Spinal cord (tissue), 10 donors: ENCODE results near the gene PPP1R9A. TPM values are rescaled to one million over a fixed set of nuclear protein-coding genes. Genes with fewer than 3 reads are reported as not detected.

Experiments used
- DNase-seq, 6 donors: peaks; one replicate each; pipeline versions ENCODE4 v3.0.0 to v3.0.0-alpha.2; 2013 to 2015; ENCODE audit warnings: low spot score in 6 of 6, low read depth in 4 of 6
- H3K27ac ChIP-seq: one replicate; pipeline ENCODE4 v1.5.1; 2013; ENCODE audit warnings: low read depth, low read length, control low read depth
- H3K27me3 ChIP-seq: one replicate; pipeline ENCODE4 v1.6.1; 2013; ENCODE audit warnings: low read length; ENCODE audit not compliant: control insufficient read depth, insufficient read depth
- H3K36me3 ChIP-seq: one replicate; pipeline ENCODE4 v1.6.1; 2013; ENCODE audit warnings: low read length; ENCODE audit not compliant: control insufficient read depth, insufficient read depth
- H3K4me1 ChIP-seq: one replicate; pipeline ENCODE4 v1.6.1; 2013; ENCODE audit warnings: low read length; ENCODE audit not compliant: control insufficient read depth, insufficient read depth
- H3K4me3 ChIP-seq: one replicate; pipeline ENCODE4 v1.5.1; 2013; ENCODE audit warnings: low read depth, low read length, control low read depth
- H3K9me3 ChIP-seq: one replicate; pipeline ENCODE4 v1.6.1; 2013; ENCODE audit warnings: low read length; ENCODE audit not compliant: control insufficient read depth, insufficient read depth
- WGBS: methylation state at CpG from one replicate; pipeline ENCODE4 v1.1.5; 2013; ENCODE audit warnings: missing lambda C conversion rate; ENCODE audit not compliant: insufficient coverage; 5-methylcytosine and 5-hydroxymethylcytosine counted together
- polyA plus RNA-seq, 2 donors: library from polyadenylated mRNA; unstranded; fragments of 120-200 nt; gene quantifications; one replicate each; pipeline ENCODE4 v1.2.1, GENCODE V29; 2013; ENCODE audit not compliant: insufficient read length in 2 of 2
- total RNA-seq, 2 donors: library from RNA; depleted of rRNA in 1 of 2; stranded (reverse); fragments of 120-200 nt in 1 of 2; fragments of >200 nt in 1 of 2; gene quantifications; one replicate each; pipeline versions ENCODE4 v1.2.3 to v1.2.4, GENCODE V29; 2013 to 2014
- donor health status: healthy.

PPP1R9A gene
- total and polyA plus RNA-seq, 4 donors, result 23.4 to 69.9 (median 38.0) TPM

DNA sequence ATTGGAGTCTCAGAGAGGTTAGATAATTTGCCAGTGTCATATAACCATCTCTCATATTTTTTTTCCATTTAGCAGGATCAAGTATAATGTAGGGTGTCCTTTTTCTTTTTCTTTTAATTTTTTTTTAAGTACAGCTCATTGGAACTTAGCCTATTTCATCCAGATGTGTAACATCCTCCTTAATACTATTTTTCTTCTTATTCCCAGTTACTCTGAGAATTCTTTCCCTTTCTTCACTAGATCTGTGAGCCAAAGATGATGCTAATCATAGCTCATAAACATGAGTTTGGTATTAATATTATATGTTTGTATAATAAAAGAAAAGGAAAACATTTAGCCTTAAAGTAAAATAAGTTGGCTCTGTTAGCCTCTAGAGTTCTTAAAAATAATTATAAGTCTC lies 32.8 kb downstream of the PPP1R9A start:
- Histone ChIP-seq H3K4me1 (no peaks in the 10 kb centered on the region), H3K9me3 (no peaks in the 10 kb centered on the region), H3K27ac (no peak overlapping the region), H3K4me3 (no peak overlapping the region), H3K36me3 (no peaks in the 10 kb centered on the region), H3K27me3 (no peaks in the 10 kb centered on the region)
- DNase-seq, result no peak

- no peaks in the 10 kb centered on the region for H3K9me3 ChIP-seq
- no peak for DNase-seq
- H3K4me1 ChIP-seq, result no peaks in the 10 kb centered on the region
- no peaks in the 10 kb centered on the region for H3K27me3 ChIP-seq
- no peak overlapping the region for H3K27ac ChIP-seq
- no peaks in the 10 kb centered on the region for H3K36me3 ChIP-seq
- no peak overlapping the region for H3K4me3 ChIP-seq
- WGBS, result no CpG with 5 or more reads among the region's 3 CpGs
These were observed 34.6 kb downstream of the PPP1R9A start for GRCh38 chr7:94941844-94942632.

GRCh38 chr7:94943134-94943533 lies 35.7 kb downstream of the PPP1R9A start:
- no peaks in the 10 kb centered on the region for H3K27me3 ChIP-seq
- H3K27ac ChIP-seq, result no peak overlapping the region
- no peaks in the 10 kb centered on the region for H3K9me3 ChIP-seq
- H3K36me3 ChIP-seq, result no peaks in the 10 kb centered on the region
- no peak overlapping the region for H3K4me3 ChIP-seq
- DNase-seq, result no peak
- H3K4me1 ChIP-seq, result no peaks in the 10 kb centered on the region

- no peak for DNase-seq
- Histone ChIP-seq H3K27ac (no peak overlapping the region), H3K4me1 (no peaks in the 10 kb centered on the region), H3K36me3 (no peaks in the 10 kb centered on the region), H3K4me3 (no peak overlapping the region), H3K9me3 (no peaks in the 10 kb centered on the region), H3K27me3 (no peaks in the 10 kb centered on the region)
- 100% methylated on average over 1 of the region's 1 CpG for WGBS
These were observed 42.1 kb downstream of the PPP1R9A start for GRCh38 chr7:94949532-94949931.

DNA sequence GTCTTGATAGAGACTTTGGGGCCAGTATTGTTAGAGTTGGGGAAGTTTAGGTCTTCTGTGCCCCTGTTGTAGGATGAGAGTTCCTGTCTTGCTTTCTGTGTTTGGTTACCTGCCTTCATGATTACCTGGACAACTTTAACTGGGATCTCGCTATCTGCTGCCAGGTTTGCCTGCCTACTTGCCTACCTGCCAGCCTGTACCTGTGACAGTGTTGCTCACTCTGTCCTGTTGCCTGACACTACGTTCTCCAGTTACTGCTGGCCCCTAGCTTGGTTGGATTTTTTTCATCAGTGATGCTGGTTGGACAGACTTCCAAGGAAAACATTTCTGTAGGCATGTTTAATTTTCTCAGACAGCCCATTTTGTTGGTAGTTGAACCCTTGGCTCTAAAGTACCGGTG lies 48.4 kb downstream of the PPP1R9A start:
- Histone ChIP-seq H3K4me1 (no peaks in the 10 kb centered on the region), H3K9me3 (no peaks in the 10 kb centered on the region), H3K36me3 (no peaks in the 10 kb centered on the region), H3K27me3 (no peaks in the 10 kb centered on the region), H3K27ac (no peak overlapping the region), H3K4me3 (no peak overlapping the region)
- 100% methylated on average over 1 of the region's 3 CpGs for WGBS
- DNase-seq, result no peak

DNA sequence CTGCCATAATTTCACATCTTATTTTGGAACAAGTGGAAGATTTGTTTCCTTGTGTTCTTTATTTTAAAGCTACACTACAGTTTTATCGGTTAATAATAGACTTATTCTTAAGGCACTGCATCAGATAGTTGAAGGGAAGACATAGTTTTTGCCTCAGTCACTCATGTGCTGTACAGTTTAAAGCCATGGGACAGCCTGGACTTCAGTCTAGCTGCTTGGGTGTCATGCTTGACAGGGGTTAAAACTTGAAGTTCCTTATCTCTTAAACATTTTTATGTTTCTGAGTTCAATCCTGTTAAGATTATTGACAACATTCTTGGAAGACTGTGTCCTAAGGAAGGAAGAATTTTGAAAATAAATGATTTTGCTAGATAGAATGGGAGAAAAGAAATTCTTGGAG lies 49.7 kb downstream of the PPP1R9A start:
- WGBS, result no CpG with 5 or more reads among the region's 1 CpG

DNA sequence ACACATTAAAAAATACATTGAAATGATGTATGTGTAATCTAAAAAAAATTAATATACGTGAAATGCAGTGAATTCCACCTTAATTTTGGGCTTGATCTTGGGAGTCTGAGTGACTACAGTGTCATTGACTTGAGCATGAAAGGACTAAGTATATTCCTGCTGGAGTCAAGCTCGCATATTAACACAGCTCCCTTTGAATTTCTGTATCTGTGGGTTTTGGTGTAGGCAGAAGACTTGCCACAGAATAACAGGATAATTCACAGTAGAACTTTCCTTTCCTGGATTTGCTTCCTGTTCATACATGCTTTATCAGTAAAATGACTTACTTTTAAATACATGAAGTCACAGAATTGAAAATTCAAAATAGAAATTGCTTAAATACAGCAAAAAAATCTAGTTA lies 55.3 kb downstream of the PPP1R9A start:
- Histone ChIP-seq H3K36me3 (no peaks in the 10 kb centered on the region), H3K4me1 (no peaks in the 10 kb centered on the region), H3K9me3 (no peaks in the 10 kb centered on the region), H3K27me3 (no peaks in the 10 kb centered on the region), H3K4me3 (no peak overlapping the region), H3K27ac (no peak overlapping the region)
- WGBS, result no CpG with 5 or more reads among the region's 2 CpGs
- DNase-seq, result peak in 4 of 6 donors; percentile 1 to 45 (median 22)

More for the DNA sequence above, 49.7 kb downstream of the PPP1R9A start:
- no peak overlapping the region for H3K27ac ChIP-seq
- no peak for DNase-seq
- no peaks in the 10 kb centered on the region for H3K4me1 ChIP-seq
- no peak overlapping the region for H3K4me3 ChIP-seq
- no peaks in the 10 kb centered on the region for H3K27me3 ChIP-seq
- no peaks in the 10 kb centered on the region for H3K9me3 ChIP-seq
- no peaks in the 10 kb centered on the region for H3K36me3 ChIP-seq

DNA sequence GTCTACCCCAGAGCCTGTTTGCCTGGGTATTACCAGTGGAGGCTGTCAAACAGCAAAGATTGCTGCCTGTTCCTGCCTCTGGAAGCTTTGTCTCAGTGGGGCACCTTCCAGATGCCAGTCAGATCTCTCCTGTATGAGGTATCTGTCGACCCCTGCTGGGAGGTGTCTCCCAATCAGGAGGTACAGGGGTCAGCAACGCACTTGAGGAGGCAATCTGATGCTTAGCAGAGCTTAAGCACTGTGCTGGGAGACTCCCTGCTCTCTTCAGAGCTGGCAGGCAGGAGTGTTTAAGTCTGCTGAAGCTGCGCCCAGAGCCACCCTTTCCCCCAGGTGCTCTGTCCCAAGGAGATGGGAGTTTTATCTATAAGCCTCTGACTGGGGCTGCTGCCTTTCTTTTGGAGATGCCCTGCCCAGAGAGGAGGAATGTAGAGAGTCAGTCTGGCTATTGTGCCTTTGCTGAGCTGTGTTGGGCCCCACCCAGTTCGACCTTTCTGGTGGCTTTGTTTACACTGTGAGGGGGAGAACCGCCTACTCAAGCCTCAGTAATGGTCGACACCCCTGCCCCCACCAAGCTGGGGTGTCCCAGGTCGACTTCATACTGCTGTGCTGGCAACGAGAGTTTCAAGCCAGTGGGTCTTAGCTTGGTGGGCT lies 62.2 kb downstream of the PPP1R9A start:
- Histone ChIP-seq H3K4me1 (no peaks in the 10 kb centered on the region), H3K9me3 (no peaks in the 10 kb centered on the region), H3K27ac (no peak overlapping the region), H3K36me3 (no peaks in the 10 kb centered on the region), H3K27me3 (no peaks in the 10 kb centered on the region), H3K4me3 (no peak overlapping the region)
- 65% methylated on average over 8 of the region's 8 CpGs for WGBS
- DNase-seq, result no peak

GRCh38 chr7:94970085-94970576 lies 62.7 kb downstream of the PPP1R9A start:
- H3K36me3 ChIP-seq, result no peaks in the 10 kb centered on the region
- DNase-seq, result no peak
- no peak overlapping the region for H3K4me3 ChIP-seq
- no peak overlapping the region for H3K27ac ChIP-seq
- H3K27me3 ChIP-seq, result no peaks in the 10 kb centered on the region
- 86% methylated on average over 6 of the region's 7 CpGs for WGBS
- no peaks in the 10 kb centered on the region for H3K4me1 ChIP-seq
- H3K9me3 ChIP-seq, result no peaks in the 10 kb centered on the region
